Stimulated activated CD4-positive, alpha-beta T cell treated with anti-CD3 and anti-CD28 coated beads, TNF-alpha, amount 100 ng/mL, for 4 hours (primary cell): Measurements from ENCODE around the gene TMEM106C.

Experiments used
- DNase-seq, 3 experiments: peaks; one replicate each; pipeline ENCODE4 v3.0.0-alpha.2; 2020; ENCODE audit warnings: low read depth in 3 of 3

Gene TMEM106C

DNA sequence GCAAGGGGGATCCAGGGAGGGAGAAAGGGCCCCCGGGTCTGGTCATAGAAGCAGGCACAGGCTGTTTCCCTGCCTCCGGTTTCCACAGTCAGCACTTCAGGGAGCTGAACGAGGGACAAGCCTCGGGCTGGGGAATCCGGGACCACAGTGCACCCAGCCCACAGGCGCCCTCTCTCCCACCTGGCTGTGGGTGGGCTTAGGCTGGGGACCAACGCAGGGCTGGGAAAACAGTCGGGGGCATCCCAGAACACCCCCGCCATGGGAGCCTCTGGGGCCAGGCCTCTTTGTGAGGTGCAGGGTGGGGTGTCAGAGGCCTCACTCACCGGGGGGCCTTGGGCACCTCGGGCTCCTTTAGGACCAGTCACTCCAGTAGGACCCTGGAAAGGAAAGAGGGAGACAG lies 16.3 kb downstream of the TMEM106C start:
- DNase-seq = no peak

DNA sequence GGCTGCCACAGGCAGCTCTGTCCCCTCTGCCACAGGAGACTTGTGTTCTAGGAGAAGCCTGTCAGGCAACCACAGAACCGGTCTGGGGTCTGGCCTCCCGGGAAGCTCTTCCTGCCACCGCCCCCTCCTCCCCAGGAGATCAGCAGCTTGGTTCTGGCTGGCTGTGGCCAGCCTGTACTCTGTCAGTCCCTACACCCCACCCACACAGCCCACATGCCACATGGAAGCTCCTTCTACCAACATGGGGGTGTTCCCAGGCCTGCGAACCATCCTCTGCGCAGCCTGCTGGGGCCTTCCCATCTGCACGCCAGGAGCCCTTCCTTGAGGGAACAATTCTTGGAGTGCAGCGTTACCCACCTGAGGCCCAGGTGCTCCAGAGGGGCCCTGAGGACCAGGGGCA lies 16.8 kb downstream of the TMEM106C start:
- DNase-seq = no peak

DNA sequence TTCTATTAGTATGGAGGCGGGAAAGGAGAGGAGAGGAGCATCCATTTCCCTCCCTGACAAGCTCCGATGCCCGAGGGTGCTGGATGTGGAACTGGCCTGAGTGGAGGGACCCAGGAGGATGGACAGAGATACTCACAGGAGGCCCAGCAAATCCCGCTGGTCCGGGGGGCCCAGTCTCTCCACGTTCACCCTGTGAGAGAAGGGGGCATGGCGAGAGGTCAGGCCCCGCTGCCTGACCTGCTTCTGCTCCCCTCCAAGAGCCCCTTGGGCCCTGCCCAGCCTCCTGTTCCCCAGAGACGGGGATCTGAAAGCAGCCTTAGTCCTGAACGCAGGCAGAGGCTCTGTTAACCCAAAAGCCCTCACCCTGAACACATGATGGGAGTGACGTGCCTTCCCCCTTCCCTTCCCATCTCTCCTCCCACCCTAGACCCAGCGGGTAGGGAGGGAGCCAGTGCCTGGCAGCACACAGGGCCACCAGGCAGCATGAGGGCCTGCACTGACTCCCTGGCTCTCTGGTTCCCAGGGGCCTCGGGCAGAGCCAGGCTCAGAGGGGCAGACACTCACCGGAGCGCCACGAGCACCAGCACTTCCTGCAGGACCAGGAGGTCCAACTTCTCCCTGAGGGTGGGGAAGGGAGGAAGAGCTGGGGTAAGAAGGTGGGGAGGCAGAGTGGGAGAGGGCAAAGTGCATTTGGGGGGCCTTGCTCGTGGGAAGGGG lies 17.5 kb downstream of the TMEM106C start:
- DNase-seq = no peak

DNA sequence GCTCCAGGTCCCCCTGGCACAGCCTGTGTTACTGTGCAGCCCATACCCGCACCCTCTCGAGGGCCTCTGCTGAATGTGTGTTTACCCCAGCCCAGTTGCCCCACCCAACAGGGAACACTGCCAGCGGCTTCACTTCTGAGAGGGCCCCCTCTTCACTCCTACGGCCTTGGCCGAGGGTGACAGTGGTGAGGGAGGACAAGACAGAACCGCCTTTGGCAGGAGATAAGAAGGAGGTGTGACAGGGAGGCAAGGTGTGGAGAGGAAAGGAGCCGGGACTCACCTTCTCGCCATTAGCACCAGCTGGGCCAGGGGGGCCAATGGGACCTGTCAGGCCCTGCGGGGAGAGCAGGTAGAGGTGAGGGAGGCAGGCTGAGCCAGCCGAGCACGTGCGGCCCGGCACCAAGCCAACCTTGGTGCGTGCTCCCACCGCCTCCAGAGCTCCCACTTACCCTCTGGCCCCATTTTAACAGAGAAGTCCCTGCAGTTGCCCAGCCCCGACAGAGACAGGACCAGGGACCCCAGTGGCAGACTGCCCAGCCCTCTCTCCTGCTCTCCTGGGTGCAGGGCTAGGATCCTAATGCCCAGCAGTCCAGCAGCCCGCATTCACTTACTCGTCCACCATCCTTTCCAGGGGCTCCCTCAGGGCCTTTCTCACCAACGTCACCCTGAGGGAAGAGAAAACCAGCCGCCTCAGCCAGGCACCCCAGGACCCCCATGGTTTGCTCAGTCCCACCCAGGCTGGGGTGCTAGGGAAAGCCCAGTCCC lies 18.3 kb downstream of the TMEM106C start:
- DNase-seq = no peak

DNA sequence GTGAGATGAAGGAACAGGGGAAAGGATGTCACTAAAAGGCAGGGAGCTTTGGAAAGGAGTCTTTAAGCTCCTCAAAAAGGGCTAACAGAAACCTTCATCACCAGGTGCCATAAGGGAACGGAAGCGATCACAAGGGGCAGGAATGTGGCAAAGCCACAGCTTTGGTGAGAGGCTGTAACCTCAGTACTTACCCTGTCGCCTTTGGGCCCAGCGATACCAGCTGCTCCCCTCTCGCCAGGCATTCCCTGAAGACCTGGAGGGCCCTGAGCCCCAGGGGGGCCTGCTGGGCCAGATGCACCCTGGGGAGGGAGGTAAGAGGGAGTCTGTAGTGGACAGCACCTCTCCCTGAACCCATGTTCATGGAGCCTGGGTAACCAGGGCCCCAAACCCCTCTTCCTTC lies 18.9 kb downstream of the TMEM106C start:
- no peak for DNase-seq

DNA sequence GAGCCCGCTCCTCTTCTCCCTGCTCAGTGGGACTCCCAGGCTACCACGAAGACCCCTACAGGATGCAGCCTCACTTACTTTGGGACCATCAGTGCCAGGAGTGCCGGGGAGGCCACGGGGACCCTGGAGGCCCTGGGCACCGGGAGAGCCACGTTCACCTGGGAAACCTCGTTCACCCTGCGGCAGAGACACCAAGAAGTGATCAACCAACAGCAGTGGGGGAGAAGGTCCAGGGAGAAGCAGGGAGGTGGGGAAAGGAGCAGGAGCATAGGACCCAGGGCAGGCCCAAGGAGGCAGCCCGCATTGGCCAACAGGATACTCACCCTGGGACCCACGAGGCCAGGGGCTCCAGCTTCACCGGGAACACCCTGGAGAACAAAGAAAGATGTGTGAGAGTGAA lies 19.4 kb downstream of the TMEM106C start:
- no peak for DNase-seq

DNA sequence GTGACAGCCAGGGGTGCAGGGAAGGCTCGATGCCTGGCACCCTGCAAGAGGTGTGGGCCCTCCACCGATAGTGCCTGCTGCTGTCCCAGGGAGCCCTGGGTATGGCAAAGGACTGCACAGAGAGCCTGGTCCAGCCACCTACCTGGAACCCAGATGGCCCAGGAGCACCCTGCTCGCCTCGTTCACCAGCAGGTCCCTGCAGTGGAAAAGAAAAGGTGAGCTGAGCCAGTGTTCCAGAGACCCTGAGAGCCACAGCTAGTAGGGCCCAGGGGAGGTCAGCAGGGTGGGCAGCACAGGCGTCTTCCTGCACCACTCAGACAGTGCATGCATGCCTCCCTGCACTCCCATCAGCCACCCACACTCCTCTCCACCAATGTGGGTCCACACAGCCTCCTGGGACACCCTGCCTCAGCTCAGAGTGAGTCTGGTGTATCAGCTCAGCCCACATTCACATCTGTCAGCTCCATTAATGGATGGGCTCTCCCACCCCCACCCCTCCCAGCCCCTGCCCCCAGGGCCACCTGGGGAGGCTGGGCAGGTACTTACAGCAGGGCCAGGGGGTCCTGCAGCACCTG lies 20.2 kb downstream of the TMEM106C start:
- DNase-seq = no peak

DNA sequence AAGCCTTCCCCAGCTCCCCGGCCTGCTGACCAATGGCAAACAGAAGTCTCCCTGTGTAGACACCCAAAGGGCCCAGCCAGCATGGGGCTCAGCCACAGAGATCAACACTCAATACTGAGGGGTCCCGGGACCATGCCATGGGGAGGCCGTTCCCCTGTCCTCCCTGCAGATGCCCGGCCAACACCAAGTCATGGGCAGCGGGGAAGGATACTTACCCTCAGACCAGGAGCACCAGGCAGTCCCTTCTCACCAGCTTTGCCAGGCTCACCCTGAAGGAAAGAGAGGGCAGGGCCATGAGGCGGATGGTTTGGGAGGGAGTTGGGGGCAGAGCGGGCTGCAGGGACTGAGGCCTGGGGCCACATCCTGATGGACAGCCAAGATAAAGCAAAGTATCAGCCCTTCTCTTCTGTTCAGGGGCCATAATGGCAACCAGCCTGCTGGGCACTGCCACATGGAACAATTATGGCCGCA lies 21.0 kb downstream of the TMEM106C start:
- DNase-seq = no peak

DNA sequence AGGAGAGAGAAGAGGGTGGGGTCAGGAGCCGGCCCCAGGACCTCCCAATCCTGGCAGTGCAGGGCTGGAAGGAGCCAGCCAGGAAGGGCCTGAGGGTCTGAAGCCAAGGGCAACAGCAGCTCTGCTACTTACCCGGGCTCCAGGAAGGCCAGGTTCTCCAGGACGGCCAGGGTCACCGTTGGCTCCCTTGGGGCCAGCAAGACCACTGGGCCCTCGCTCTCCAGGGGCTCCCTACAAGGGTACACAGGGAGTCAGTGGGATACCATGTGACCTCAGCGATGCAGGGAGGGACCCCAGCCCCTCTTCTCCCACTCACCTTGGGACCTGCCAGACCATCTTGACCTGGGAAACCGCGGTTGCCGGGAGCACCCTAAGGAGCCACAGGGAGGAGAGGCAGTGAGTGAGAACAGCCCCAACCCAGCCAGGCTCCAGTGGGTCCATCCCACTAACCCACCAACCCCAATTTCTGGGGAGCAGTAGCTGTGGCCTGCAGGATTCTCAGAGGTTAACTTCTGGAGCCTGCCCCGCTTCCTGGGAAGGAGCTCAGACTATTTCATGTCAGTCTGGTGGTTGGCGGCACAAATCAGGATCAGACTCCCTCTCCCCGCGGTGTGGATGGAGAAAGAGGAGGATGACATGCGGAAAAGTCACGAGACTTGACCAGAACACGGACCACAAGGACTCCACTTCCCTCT lies 22.3 kb downstream of the TMEM106C start:
- no peak for DNase-seq

DNA sequence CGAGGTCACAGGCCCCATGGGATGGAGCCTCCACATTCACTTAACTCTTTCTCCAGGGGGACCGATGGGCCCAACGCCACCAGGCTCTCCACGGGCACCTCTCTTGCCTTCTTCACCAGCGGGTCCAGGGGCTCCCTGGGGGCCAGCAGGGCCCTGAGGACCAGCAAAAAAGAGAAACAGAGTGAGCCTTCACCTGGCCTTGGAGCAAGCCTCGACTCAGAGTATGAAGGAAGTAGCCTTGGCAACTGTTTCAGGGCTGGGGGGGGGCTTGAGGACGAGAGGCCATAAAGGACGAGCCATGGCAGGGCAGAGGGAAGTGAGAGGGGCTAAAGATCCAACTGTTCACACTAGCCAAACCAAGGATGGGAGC lies 22.9 kb downstream of the TMEM106C start:
- no peak for DNase-seq

DNA sequence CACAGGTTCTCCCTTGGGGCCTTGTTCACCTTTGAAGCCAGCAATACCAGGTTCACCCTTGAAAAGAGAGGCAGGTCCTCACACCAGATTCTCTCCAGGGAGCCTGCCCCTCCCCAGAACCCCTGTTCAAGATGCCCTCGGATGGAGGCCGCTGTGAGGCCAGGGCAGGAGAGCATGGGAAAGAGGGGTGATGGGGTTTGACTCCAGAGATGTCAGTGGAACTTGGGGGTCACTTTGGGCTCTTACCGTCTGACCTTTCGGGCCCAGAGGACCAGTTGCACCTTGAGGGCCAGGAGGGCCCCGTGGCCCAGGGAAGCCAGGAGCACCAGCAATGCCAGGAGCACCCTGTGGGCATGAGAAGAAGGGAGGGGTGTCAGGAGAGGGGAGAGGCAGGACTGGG lies 23.4 kb downstream of the TMEM106C start:
- DNase-seq = no peak

DNA sequence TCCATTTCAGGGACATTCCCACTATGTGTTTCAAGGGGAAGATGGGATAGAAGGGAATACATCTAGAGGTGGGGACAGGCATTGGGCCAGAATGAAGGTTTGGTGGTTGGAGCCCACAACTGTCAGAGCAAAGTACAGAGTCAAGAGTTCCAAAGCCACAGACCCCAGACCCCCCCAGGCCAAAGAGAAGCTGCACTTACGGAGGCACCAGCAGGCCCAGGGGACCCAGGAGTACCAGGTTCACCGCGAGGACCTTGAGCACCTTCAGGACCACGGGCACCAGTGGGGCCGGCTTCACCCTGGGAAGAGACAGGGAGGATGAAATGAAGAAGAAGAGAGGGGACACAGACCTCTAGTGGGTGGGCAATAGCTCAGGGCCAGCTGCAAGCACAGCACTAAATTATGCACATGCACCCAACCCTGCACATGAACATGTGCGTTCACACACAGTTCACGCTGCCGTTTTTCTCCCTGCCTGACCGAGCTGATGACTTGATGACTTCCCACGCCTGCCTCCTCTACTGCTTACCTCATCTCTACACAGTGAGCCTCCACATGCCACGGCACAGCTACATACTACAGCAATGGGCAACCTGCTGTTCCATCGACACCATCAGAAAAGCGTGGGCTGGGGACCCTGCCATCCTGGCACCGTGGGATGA lies 24.1 kb downstream of the TMEM106C start:
- DNase-seq = no peak

DNA sequence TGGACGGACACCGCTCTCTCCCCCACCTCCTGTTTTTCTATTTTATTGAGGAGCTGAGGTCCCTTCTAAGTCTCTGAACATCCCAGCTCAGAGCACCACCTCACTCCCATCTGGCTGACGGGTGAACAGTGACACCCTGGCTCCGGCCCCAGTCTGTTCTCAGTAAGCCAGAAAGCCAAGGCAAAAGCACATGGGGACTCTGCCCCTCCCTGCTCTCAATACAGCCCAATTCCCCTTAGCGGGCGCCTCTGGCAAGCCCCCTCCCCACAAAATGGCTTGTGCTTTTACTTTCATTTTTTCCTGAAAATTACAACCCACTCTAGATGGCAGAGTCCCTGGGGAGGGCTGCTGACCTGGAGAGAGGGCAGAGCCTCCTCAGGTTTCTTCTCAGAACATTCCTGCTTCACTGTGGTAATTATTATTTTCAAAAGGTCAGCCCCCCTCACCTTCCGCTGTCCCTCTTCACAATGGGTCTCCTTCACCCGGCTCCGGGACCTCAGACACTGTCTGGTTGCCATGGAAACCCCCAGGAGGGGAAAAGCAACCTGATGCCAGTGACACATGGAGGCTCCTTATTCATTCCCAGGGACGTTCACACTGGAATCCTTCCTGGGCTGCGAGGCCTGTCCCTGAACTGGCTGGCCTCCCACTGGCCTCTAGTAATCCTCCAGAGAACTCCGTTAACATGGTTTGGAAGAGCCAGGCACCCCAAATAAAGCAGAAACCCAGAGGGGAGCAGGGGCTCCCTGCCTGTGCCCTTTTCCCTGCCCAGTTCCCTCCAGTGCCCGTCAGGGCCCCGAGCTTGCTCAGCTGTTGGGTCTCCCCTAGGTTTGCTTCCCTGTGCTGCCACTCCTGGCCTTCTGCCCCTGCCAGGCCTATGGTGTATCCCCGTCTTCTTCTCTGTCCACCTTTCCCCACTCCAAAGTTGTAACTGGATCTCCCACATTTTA lies 25.0 kb downstream of the TMEM106C start:
- no peak for DNase-seq

DNA sequence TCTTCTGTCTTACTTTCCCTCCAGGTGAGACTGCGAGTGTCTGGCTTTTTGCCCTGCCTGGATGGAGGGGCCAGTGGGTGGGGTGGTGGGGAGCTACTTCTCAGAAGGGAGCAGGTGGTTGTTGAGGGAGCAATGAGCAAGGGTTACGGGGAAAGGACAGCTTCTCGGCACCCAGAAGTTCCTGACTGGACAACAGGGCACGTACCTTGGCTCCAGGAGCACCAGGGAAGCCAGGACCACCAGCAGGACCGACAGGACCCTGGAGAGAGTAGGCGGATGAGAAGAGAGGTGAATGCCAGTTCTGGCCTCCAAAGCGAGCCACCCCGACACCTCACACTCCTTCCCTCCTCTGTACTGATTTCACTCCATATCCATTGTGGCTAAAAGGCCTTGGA lies 25.6 kb downstream of the TMEM106C start:
- no peak for DNase-seq

DNA sequence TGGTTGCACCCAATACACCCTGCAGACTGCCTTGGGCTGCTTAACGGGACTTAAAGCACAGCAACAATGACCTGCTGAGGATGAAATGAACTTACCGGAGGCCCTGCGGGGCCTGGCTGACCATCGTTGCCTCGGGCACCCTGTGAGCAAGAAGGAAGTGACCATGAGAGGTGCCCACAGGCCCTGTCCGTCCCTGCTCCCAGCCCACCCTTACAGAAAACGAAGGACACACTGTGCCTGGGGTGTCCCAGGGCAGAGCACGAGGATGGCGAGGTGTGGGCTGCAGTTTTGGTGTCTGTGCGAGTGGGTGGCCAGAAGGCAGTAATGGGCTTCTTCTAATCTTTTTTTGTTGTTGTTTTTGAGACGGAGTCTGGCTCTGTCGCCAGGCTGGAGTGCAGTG lies 26.3 kb downstream of the TMEM106C start:
- no peak for DNase-seq

DNA sequence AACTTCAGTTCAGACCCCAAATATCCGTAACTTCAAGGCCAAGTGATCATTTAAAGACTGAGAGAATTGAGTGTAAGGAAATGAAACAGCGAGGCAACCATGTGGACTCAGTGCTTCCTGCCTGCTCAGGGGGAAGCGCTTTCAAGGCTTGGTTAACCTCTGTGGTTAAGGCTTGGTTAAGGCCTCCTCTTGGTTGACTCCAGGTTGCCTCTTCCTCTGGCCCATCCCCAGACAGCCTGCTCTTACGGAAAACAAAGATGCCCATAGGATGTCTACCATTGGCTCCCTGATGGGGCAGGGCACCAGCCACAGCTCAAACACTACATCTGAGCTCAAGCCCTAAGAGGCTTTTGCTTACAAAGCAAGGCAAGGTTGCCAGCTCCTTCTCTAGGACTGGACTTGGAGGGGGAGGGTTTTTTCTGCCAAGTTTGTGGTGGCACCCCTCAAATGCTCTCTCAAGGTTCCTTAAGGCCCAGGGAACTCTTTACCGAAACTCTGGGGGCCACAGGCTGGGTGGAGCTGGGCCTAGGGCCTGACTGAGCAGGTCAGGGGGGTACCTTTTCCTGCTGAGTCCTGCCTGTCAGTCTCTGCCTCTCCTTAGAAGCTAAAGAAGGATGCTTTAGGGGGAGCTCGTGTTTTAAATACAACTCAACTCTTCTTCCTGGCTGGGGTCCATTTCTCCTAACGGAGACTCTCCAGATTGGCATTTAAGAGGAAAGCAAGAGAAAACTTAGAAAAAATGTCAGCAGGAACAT lies 27.1 kb downstream of the TMEM106C start:
- DNase-seq = no peak

DNA sequence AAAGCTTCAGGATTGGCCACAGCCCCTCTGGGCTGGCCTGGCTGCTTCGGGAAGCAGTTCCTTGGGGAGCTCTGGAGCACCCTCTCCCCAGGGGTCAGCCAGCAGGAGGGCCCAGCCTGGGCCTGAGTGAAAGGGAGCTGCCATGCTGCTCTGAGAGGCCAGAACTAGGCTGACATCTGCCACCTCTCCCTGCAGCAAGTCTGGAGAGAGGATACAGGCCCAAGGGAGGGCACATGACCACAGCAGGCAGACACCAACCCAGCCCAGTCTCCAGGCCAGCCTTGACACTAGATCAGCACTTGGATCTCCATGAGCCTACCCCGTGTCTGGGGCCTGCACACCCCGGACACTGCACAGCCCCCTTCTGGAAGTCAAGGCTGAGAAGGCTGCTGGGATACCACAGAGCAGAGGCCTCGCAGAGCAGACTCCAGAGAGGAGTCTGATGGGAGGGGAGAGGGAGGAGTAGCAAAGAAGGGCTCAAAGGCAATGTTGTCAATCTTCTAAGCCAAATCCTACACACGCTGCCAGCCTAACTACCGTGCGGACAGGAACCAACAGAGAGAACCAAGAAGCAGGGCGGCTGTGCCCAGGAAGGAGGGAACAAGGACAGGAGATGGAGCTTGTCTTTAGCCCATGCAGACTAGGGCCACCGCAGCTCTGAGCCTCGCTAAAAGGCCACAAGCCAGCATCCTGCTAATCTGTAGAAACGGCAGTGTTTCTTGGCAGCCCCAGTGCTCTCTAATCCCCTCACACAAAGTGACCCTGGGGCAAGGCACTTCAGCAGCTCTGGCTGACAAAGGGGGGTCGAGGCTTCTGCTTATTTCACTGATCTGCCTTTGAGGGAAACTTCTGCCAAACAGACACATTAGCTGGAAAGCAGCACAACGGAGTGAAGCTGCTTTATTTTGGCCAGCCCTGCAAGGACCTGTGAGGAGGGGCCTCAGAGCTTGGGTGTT lies 28.0 kb downstream of the TMEM106C start:
- DNase-seq = no peak

DNA sequence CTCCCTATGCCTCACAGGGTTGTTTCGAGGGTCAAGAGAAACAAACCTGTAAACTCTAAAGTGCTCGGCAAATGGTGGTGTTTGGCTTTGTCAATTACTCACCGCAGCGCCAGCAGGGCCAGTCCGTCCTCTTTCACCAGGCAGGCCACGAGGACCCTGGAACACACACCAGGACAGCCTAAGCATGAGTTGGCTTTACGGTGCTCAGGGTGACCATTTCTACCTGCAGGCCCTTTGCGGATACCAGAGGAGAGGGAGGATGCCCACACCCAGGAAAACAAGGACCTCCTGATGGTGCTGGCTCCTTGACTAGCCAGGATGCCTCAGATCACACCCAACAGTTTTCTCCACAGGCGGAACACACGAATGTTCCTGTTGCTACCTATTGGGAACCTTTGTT lies 29.4 kb downstream of the TMEM106C start:
- DNase-seq = no peak

DNA sequence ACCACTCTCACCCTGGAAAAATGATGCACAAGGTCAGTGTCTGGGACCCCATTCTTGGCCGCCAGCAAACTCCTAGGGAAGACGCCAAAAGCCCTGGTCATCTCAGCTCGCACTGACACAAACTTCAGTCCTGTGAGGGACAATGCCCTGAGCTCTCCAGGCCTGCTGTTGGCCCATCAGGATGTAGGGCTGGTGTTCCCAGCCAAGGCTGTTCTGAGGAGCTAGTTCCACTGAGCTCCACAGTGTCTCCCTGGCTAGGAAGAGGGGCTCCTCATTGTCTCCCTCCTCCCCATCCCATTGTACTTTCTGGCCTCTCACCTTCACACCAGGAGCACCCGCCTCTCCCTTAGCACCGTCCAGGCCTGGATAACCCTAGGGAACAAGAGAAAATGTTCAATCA lies 30.1 kb downstream of the TMEM106C start:
- no peak for DNase-seq
